ENCODE data around the gene ENOX2. TPM values are rescaled to one million over a fixed set of nuclear protein-coding genes. Genes with fewer than 3 reads are reported as not detected.

The ENOX2 gene
- total and polyA plus RNA-seq, 8 donors = 1.1 to 6.4 (median 4.7) TPM

GRCh38 chrX:130848763-130849162 is 54.2 kb downstream of the ENOX2 start:
- no peak for ATAC-seq
- no peak overlapping the region for H3K4me3 ChIP-seq
- TF ChIP-seq CTCF (IDR thresholded peaks at IDR 0.05) = no peak
- peak; percentile 60 for FAIRE-seq
- H3K9me3 ChIP-seq = no peaks in the 10 kb centered on the region
- DNase-seq = no peak
- no peak overlapping the region for H3K27ac ChIP-seq
- intact Hi-C loops (cut with DNase I) = no loop called here
- no peaks in the 10 kb centered on the region for H3K27me3 ChIP-seq
- H3K36me3 ChIP-seq = no peaks in the 10 kb centered on the region
- H3K4me1 ChIP-seq = no peaks in the 10 kb centered on the region
- whole genome bisulfite sequencing, 2 donors = 74 to 94% methylated on average over 2 of the region's 2 CpGs

- peak; percentile 17 for FAIRE-seq
- no peak for DNase-seq
- intact Hi-C loops (cut with DNase I) = no loop called here
- Histone ChIP-seq H3K27me3 (no peaks in the 10 kb centered on the region), H3K4me3 (no peak overlapping the region), H3K27ac (no peak overlapping the region), H3K9me3 (no peaks in the 10 kb centered on the region), H3K4me1 (no peaks in the 10 kb centered on the region), H3K36me3 (no peaks in the 10 kb centered on the region)
- no peak for TF ChIP-seq CTCF (IDR thresholded peaks at IDR 0.05)
- WGBS, 2 donors = 61 to 80% methylated on average over 2 of the region's 2 CpGs
- ATAC-seq = no peak
Observed at GRCh38 chrX:130846746-130847145, 56.3 kb downstream of the ENOX2 start.

- H3K27me3 ChIP-seq = no peaks in the 10 kb centered on the region
- ATAC-seq (no peak), DNase-seq (no peak), FAIRE-seq (no peak)
- H3K36me3 ChIP-seq = no peaks in the 10 kb centered on the region
- no peak overlapping the region for H3K27ac ChIP-seq
- H3K4me3 ChIP-seq = no peak overlapping the region
- no peaks in the 10 kb centered on the region for H3K4me1 ChIP-seq
- H3K9me3 ChIP-seq = no peaks in the 10 kb centered on the region
- intact Hi-C loops (cut with DNase I) = no loop called here
- TF ChIP-seq CTCF (IDR thresholded peaks at IDR 0.05) = no peak
- 86 to 98% methylated on average over 3 of the region's 3 CpGs for WGBS, 2 donors
Observed at GRCh38 chrX:130841776-130842175, 61.2 kb downstream of the ENOX2 start.

- Histone ChIP-seq H3K27ac (no peak overlapping the region), H3K27me3 (no peaks in the 10 kb centered on the region), H3K4me3 (no peak overlapping the region), H3K9me3 (no peaks in the 10 kb centered on the region), H3K4me1 (no peaks in the 10 kb centered on the region), H3K36me3 (no peaks in the 10 kb centered on the region)
- no peak for TF ChIP-seq CTCF (IDR thresholded peaks at IDR 0.05)
- no peak for ATAC-seq
- FAIRE-seq = no peak
- WGBS, 2 donors = 56 to 92% methylated on average over 2 of the region's 2 CpGs
- intact Hi-C loops (cut with DNase I) = no loop called here
- DNase-seq = no peak
Observed at GRCh38 chrX:130840345-130840744, 62.7 kb downstream of the ENOX2 start.

GRCh38 chrX:130836447-130836846 is 66.6 kb downstream of the ENOX2 start:
- Histone ChIP-seq H3K4me3 (no peak overlapping the region), H3K27ac (no peak overlapping the region), H3K36me3 (no peaks in the 10 kb centered on the region), H3K27me3 (no peaks in the 10 kb centered on the region), H3K4me1 (no peaks in the 10 kb centered on the region), H3K9me3 (no peaks in the 10 kb centered on the region)
- peak; percentile 60 to 80 (median 71) for ATAC-seq
- intact Hi-C loops (cut with DNase I) = no loop called here
- no peak for TF ChIP-seq CTCF (IDR thresholded peaks at IDR 0.05)
- 9 to 13% methylated on average over 2 of the region's 2 CpGs for WGBS, 2 donors
- no peak for FAIRE-seq
- DNase-seq = peak in 1 of 6 donors; percentile 1

All from pancreas (tissue), 10 donors.